ENCODE results near the gene CRISPLD2.

DNA sequence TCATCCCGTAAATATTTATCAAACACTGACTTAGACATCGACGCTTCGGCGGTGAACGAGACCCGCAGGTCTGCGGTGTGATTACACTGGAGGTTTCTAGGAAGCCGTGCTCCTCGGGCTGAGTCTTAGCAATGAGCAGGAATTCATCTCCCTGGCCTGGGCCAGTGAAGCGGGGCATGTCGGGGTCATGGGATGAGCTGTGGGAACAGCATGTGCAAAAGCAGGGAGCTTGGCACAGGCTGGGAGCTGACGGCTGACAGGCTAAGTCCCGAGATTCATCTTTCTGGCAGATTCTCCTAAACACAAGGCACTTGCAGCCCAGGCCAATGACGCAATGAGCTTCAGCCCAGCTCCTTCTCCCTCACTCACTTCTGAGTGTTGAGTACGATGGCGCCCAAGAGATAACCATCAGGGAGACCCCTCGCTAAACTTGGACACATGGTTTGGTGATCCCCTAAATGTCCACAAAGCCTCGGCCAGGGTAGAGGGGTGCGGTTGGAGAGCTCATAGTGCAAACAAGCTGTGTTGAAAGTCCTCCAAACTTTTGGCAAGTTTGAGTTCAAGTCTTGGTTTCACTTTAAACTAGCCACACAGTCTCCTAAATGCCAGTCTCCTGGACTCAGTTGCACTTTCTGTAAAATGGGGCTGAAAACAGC is 12.8 kb downstream of the CRISPLD2 start:
- TF ChIP-seq CTCF (conservative IDR thresholded peaks at IDR 0.05; ENCODE audit: low read length) = no peak
- TF ChIP-seq EZH2phosphoT487 (IDR thresholded peaks at IDR 0.05; ENCODE audit: borderline replicate concordance, low read depth, low read length) = no peak

Measured in OCI-LY7 (cell line).